Nephron progenitor cell (in vitro differentiated cells): ENCODE measurements around the gene KCNIP3.

ENCODE experiments used
- DNase-seq: peaks from one replicate; pipeline ENCODE4 v3.0.0; 2021
- H3K27ac Mint-ChIP-seq: 2 replicates; pipeline ENCODE4 v1.8.0; 2021; ENCODE audit warnings: mild to moderate bottlenecking, moderate library complexity, mixed read lengths
- H3K27me3 Mint-ChIP-seq: 2 replicates; pipeline ENCODE4 v1.8.0; 2021; ENCODE audit warnings: mild to moderate bottlenecking, low read depth, mixed read lengths; ENCODE audit not compliant: poor library complexity
- H3K36me3 Mint-ChIP-seq: 2 replicates; pipeline ENCODE4 v1.8.0; 2021; ENCODE audit warnings: low read depth, mixed read lengths
- H3K4me1 Mint-ChIP-seq: 2 replicates; pipeline ENCODE4 v1.8.0; 2021; ENCODE audit warnings: mixed read lengths
- H3K4me3 Mint-ChIP-seq: 2 replicates; pipeline ENCODE4 v1.8.0; 2021; ENCODE audit warnings: mild to moderate bottlenecking, moderate library complexity, mixed read lengths
- H3K9me3 Mint-ChIP-seq: 2 replicates; pipeline ENCODE4 v1.8.0; 2021; ENCODE audit warnings: mild to moderate bottlenecking, moderate library complexity, mixed read lengths
- CTCF ChIP-seq: fragments of 200-600 bp; sonication (generic); IDR thresholded peaks from 2 replicates; pipeline ENCODE4 v1.5.0; 2021; ENCODE audit warnings: antibody characterized with exemption

Gene KCNIP3

GRCh38 chr2:95296011-95296410 lies 1.1 kb upstream of the KCNIP3 start:
- no peak overlapping the region for H3K4me3 Mint-ChIP-seq
- no peak for TF ChIP-seq CTCF
- peaks cover 14% of the 10 kb centered on the region for H3K27me3 Mint-ChIP-seq
- DNase-seq: no peak
- H3K4me1 Mint-ChIP-seq: peaks cover 26% of the 10 kb centered on the region
- no peak overlapping the region for H3K27ac Mint-ChIP-seq
- peaks cover 28% of the 10 kb centered on the region for H3K9me3 Mint-ChIP-seq
- H3K36me3 Mint-ChIP-seq: no peaks in the 10 kb centered on the region

- no peak for DNase-seq
- H3K27ac Mint-ChIP-seq: no peak overlapping the region
- TF ChIP-seq CTCF: no peak
- H3K4me1 Mint-ChIP-seq: peaks cover 26% of the 10 kb centered on the region
- peaks cover 14% of the 10 kb centered on the region for H3K27me3 Mint-ChIP-seq
- H3K36me3 Mint-ChIP-seq: no peaks in the 10 kb centered on the region
- H3K4me3 Mint-ChIP-seq: peak overlapping the region; percentile 61
- H3K9me3 Mint-ChIP-seq: peaks cover 11% of the 10 kb centered on the region
Observed at GRCh38 chr2:95297639-95298395, 670 bp downstream of the KCNIP3 start.

GRCh38 chr2:95298486-95299111 lies 1.5 kb downstream of the KCNIP3 start:
- H3K9me3 Mint-ChIP-seq: peaks cover 4% of the 10 kb centered on the region
- no peaks in the 10 kb centered on the region for H3K36me3 Mint-ChIP-seq
- DNase-seq: no peak
- TF ChIP-seq CTCF: no peak
- no peak overlapping the region for H3K27ac Mint-ChIP-seq
- no peak overlapping the region for H3K4me3 Mint-ChIP-seq
- peaks cover 26% of the 10 kb centered on the region for H3K4me1 Mint-ChIP-seq
- peaks cover 14% of the 10 kb centered on the region for H3K27me3 Mint-ChIP-seq

GRCh38 chr2:95299961-95300360 lies 2.8 kb downstream of the KCNIP3 start:
- Mint-ChIP-seq H3K27ac (no peak overlapping the region), H3K27me3 (peaks cover 14% of the 10 kb centered on the region), H3K9me3 (no peaks in the 10 kb centered on the region), H3K4me1 (peaks cover 26% of the 10 kb centered on the region), H3K4me3 (no peak overlapping the region), H3K36me3 (no peaks in the 10 kb centered on the region)
- no peak for DNase-seq
- no peak for TF ChIP-seq CTCF

- H3K4me1 Mint-ChIP-seq: peaks cover 28% of the 10 kb centered on the region
- H3K27me3 Mint-ChIP-seq: peaks cover 14% of the 10 kb centered on the region
- no peak overlapping the region for H3K4me3 Mint-ChIP-seq
- no peak for TF ChIP-seq CTCF
- no peaks in the 10 kb centered on the region for H3K36me3 Mint-ChIP-seq
- H3K9me3 Mint-ChIP-seq: no peaks in the 10 kb centered on the region
- H3K27ac Mint-ChIP-seq: no peak overlapping the region
- DNase-seq: no peak
Observed at GRCh38 chr2:95300450-95300849, 3.3 kb downstream of the KCNIP3 start.

- Mint-ChIP-seq H3K27me3 (peaks cover 9% of the 10 kb centered on the region), H3K9me3 (no peaks in the 10 kb centered on the region), H3K4me1 (peaks cover 35% of the 10 kb centered on the region), H3K27ac (no peak overlapping the region), H3K4me3 (no peak overlapping the region), H3K36me3 (no peaks in the 10 kb centered on the region)
- TF ChIP-seq CTCF: no peak
- no peak for DNase-seq
Observed at GRCh38 chr2:95301186-95301585, 4.0 kb downstream of the KCNIP3 start.
